GM19239 (cell line): ENCODE measurements around the gene PARN.

ENCODE experiments used
- DNase-seq: peaks from one replicate; pipeline ENCODE4 v3.0.0; 2011; ENCODE audit warnings: low spot score; ENCODE audit not compliant: insufficient read length
- FAIRE-seq: peaks from 2 replicates; lab custom pipeline; 2011; peaks lifted over from hg19 to GRCh38; lab: Jason Lieb, UNC

Gene PARN

DNA sequence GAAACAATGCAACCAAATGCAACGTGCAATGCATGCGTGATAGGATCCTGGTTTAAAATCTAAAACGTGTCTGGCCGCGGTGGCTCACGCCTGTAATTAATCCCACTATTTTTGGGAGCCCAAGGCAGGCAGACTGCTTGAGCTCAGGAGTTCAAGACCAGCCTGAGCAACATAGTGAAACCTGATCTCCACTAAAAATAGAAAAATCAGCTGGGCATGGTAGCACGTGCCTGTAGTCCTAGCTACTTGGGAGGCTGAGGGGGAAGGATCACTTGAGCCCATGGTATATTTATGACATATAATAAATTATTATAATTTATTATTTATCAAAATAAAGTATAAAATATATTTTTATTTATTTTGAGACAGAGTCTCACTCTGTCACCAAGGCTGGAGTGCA, 241.8 kb downstream of the PARN start:
- DNase-seq, result no peak
- FAIRE-seq, result no peak

GRCh38 chr16:14386115-14386514, 243.9 kb downstream of the PARN start:
- no peak for FAIRE-seq

More at GRCh38 chr16:14386115-14386514, 243.9 kb downstream of the PARN start:
- no peak for DNase-seq
